HEK293 (cell line): ENCODE results near the gene MAP4K4.
"Not testable (repeated sequence)": the region's sequence is repeated elsewhere in the genome, so short reads cannot be mapped to it uniquely, and the experiment has no call there.

Experiments used
- CTCF ChIA-PET: fragments of 350-600 bp; formaldehyde crosslinking; extraction: SDS; loops from one replicate; lab custom pipeline; 2021; ENCODE audit warnings: antibody characterized with exemption; lab: Yijun Ruan, JAX
- POLR2A ChIA-PET: fragments of 300-600 bp; formaldehyde crosslinking; extraction: SDS; loops from one replicate; lab custom pipeline; 2020; ENCODE audit warnings: antibody characterized with exemption, inconsistent platforms; lab: Yijun Ruan, JAX
- H3K27ac ChIP-seq: fragments of 200-500 bp; sonication (Bioruptor generic); 2 replicates; pipeline ENCODE4 v1.5.1; 2014; ENCODE audit warnings: low read depth, low read length, control low read depth, inconsistent platforms; ENCODE audit errors: extremely low read depth
- H3K36me3 ChIP-seq, 2 experiments: fragments of 200-500 bp in 1 of 2; sonication (Bioruptor generic) in 1 of 2; 1 replicate in 1 of 2; 2 replicates in 1 of 2; pipeline ENCODE4 v1.5.1; 2014 to 2017; ENCODE audit warnings: inconsistent platforms in 2 of 2, low read length in 2 of 2; ENCODE audit not compliant: control insufficient read depth in 2 of 2, insufficient read depth in 1 of 2
- H3K4me1 ChIP-seq: fragments of 200-500 bp; sonication (Bioruptor generic); 2 replicates; pipeline ENCODE4 v1.5.1; 2014; ENCODE audit warnings: mild to moderate bottlenecking, low read length, inconsistent platforms; ENCODE audit not compliant: control insufficient read depth, insufficient read depth
- H3K4me3 ChIP-seq: 2 replicates; pipeline ENCODE4 v1.5.1; 2011; ENCODE audit warnings: low read depth, mild to moderate bottlenecking, control low read depth, low read length, moderate library complexity
- H3K9me3 ChIP-seq: fragments of 200-500 bp; sonication (Bioruptor generic); 2 replicates; pipeline ENCODE4 v1.5.1; 2014; ENCODE audit warnings: low read depth, low read length, inconsistent platforms; ENCODE audit not compliant: control insufficient read depth, insufficient read depth
- EGR2 ChIP-seq: fragments of 450-650 bp; formaldehyde crosslinking; IDR thresholded peaks from 2 replicates; pipeline ENCODE4 v1.5.1; 2016; ENCODE audit warnings: low read depth, missing biosample characterization, missing genetic modification characterization
- GFI1B ChIP-seq: fragments of 450-650 bp; formaldehyde crosslinking; IDR thresholded peaks from 2 replicates; pipeline ENCODE4 v1.5.1; 2016; ENCODE audit warnings: missing biosample characterization, missing genetic modification characterization
- SALL2 ChIP-seq: fragments of 450-650 bp; formaldehyde crosslinking; IDR thresholded peaks from 2 replicates; pipeline ENCODE4 v1.5.0; 2017; ENCODE audit warnings: missing biosample characterization, mild to moderate bottlenecking, missing genetic modification characterization, borderline replicate concordance
- SETDB1 ChIP-seq: IDR thresholded peaks from one replicate; pipeline ENCODE4 v1.6.1; 2017; ENCODE audit warnings: mild to moderate bottlenecking, low read length, moderate library complexity, mixed read lengths; ENCODE audit not compliant: insufficient read length
- TRIM28 ChIP-seq: IDR thresholded peaks from 2 replicates; pipeline ENCODE4 v1.6.1; 2011; ENCODE audit warnings: low read length, control low read depth, borderline replicate concordance
- YY1 ChIP-seq: fragments of 450-650 bp; formaldehyde crosslinking; IDR thresholded peaks from 2 replicates; pipeline ENCODE4 v1.5.1; 2018; ENCODE audit warnings: missing biosample characterization, missing genetic modification characterization
- ZBTB1 ChIP-seq: fragments of 450-650 bp; formaldehyde crosslinking; IDR thresholded peaks from 2 replicates; pipeline ENCODE4 v1.5.1; 2016; ENCODE audit warnings: missing biosample characterization, missing genetic modification characterization
- ZFHX2 ChIP-seq: fragments of 450-650 bp; formaldehyde crosslinking; conservative IDR thresholded peaks from 2 replicates; pipeline ENCODE4 v1.5.1; 2016; ENCODE audit warnings: missing biosample characterization, missing genetic modification characterization
- ZNF239 ChIP-seq: fragments of 450-650 bp; formaldehyde crosslinking; IDR thresholded peaks from 2 replicates; pipeline ENCODE4 v1.5.1; 2016; ENCODE audit warnings: missing biosample characterization, missing genetic modification characterization
- ZNF274 ChIP-seq, 2 experiments: fragments of 200-500 bp in 1 of 2; fragments of 450-650 bp in 1 of 2; sonication (Bioruptor generic) in 1 of 2; formaldehyde crosslinking in 1 of 2; IDR thresholded peaks; 2 replicates each; pipeline versions ENCODE4 v1.5.1 to v1.6.1; 2014 to 2016; ENCODE audit warnings: borderline replicate concordance in 1 of 2, inconsistent platforms in 1 of 2, low read length in 1 of 2, missing biosample characterization in 1 of 2, missing genetic modification characterization in 1 of 2
- ZNF544 ChIP-seq: fragments of 450-650 bp; formaldehyde crosslinking; IDR thresholded peaks from 2 replicates; pipeline ENCODE4 v1.5.0; 2017; ENCODE audit warnings: missing biosample characterization, missing genetic modification characterization
- ZNF600 ChIP-seq: fragments of 450-650 bp; formaldehyde crosslinking; IDR thresholded peaks from 2 replicates; pipeline ENCODE4 v1.5.1; 2016; ENCODE audit warnings: missing biosample characterization, missing genetic modification characterization
- ZNF768 ChIP-seq: fragments of 450-650 bp; formaldehyde crosslinking; IDR thresholded peaks from 2 replicates; pipeline ENCODE4 v1.5.1; 2018; ENCODE audit warnings: missing biosample characterization, mild to moderate bottlenecking, missing genetic modification characterization
- TF ChIP-seq, protein P1 (sequence below): fragments of 450-650 bp; formaldehyde crosslinking; IDR thresholded peaks from 2 replicates; pipeline ENCODE4 v1.5.1; 2017; ENCODE audit warnings: missing biosample characterization, missing genetic modification characterization
- TF ChIP-seq, protein P2 (sequence below): fragments of 450-650 bp; IDR thresholded peaks from 2 replicates; pipeline ENCODE4 v1.5.1; 2018; ENCODE audit warnings: missing biosample characterization, missing genetic modification characterization
- TF ChIP-seq, protein P3 (sequence below): fragments of 450-650 bp; formaldehyde crosslinking; IDR thresholded peaks from 2 replicates; pipeline ENCODE4 v1.5.1; 2016; ENCODE audit warnings: missing biosample characterization, missing genetic modification characterization

Gene MAP4K4

DNA sequence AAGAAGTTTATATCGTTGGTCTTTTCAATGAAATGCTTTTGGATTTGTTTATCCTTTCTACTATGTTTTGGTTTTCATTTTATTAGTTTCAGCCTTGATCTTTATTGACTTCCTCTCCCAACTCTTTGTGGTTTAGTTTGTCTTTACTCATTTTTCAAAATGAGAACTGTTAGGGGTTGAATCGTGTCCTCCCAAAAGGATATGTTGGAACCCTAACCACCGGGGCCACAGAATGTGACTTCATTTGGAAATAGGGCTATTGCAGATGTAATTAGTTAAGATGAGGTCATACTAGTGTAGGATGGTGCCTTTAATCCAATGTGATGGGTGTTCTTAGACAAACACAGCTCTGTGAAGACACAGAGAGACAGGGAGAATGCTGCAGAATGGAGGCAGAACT is 233.9 kb downstream of the MAP4K4 start:
- ChIA-PET POLR2A (no interaction called here), CTCF (no interaction called here)
- Histone ChIP-seq H3K27ac (no peak overlapping the region), H3K9me3 (no peaks in the 10 kb centered on the region), H3K4me3 (no peak overlapping the region), H3K4me1 (no peaks in the 10 kb centered on the region), H3K36me3 (no peaks in the 10 kb centered on the region)
- no peak for TF ChIP-seq EGR2 (tag by site-specific recombination)
- no peak for TF ChIP-seq ZNF239 (tag by site-specific recombination)
- no peak for TF ChIP-seq TRIM28
- no peak for TF ChIP-seq ZNF274 (IDR thresholded peaks at IDR 0.05; ENCODE audit: low read length)
- no peak for TF ChIP-seq ZNF274 (tag by site-specific recombination; IDR thresholded peaks at IDR 0.05; ENCODE audit: borderline replicate concordance)
- no peak for TF ChIP-seq ZBTB1 (tag by site-specific recombination)
- TF ChIP-seq, protein P1, sequence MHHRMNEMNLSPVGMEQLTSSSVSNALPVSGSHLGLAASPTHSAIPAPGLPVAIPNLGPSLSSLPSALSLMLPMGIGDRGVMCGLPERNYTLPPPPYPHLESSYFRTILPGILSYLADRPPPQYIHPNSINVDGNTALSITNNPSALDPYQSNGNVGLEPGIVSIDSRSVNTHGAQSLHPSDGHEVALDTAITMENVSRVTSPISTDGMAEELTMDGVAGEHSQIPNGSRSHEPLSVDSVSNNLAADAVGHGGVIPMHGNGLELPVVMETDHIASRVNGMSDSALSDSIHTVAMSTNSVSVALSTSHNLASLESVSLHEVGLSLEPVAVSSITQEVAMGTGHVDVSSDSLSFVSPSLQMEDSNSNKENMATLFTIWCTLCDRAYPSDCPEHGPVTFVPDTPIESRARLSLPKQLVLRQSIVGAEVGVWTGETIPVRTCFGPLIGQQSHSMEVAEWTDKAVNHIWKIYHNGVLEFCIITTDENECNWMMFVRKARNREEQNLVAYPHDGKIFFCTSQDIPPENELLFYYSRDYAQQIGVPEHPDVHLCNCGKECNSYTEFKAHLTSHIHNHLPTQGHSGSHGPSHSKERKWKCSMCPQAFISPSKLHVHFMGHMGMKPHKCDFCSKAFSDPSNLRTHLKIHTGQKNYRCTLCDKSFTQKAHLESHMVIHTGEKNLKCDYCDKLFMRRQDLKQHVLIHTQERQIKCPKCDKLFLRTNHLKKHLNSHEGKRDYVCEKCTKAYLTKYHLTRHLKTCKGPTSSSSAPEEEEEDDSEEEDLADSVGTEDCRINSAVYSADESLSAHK, result no peak
- no peak for TF ChIP-seq SALL2
- TF ChIP-seq, protein P2, sequence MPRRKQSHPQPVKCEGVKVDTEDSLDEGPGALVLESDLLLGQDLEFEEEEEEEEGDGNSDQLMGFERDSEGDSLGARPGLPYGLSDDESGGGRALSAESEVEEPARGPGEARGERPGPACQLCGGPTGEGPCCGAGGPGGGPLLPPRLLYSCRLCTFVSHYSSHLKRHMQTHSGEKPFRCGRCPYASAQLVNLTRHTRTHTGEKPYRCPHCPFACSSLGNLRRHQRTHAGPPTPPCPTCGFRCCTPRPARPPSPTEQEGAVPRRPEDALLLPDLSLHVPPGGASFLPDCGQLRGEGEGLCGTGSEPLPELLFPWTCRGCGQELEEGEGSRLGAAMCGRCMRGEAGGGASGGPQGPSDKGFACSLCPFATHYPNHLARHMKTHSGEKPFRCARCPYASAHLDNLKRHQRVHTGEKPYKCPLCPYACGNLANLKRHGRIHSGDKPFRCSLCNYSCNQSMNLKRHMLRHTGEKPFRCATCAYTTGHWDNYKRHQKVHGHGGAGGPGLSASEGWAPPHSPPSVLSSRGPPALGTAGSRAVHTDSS (tag by site-specific recombination), result no peak
- TF ChIP-seq GFI1B (tag by site-specific recombination), result no peak
- TF ChIP-seq, protein P3, sequence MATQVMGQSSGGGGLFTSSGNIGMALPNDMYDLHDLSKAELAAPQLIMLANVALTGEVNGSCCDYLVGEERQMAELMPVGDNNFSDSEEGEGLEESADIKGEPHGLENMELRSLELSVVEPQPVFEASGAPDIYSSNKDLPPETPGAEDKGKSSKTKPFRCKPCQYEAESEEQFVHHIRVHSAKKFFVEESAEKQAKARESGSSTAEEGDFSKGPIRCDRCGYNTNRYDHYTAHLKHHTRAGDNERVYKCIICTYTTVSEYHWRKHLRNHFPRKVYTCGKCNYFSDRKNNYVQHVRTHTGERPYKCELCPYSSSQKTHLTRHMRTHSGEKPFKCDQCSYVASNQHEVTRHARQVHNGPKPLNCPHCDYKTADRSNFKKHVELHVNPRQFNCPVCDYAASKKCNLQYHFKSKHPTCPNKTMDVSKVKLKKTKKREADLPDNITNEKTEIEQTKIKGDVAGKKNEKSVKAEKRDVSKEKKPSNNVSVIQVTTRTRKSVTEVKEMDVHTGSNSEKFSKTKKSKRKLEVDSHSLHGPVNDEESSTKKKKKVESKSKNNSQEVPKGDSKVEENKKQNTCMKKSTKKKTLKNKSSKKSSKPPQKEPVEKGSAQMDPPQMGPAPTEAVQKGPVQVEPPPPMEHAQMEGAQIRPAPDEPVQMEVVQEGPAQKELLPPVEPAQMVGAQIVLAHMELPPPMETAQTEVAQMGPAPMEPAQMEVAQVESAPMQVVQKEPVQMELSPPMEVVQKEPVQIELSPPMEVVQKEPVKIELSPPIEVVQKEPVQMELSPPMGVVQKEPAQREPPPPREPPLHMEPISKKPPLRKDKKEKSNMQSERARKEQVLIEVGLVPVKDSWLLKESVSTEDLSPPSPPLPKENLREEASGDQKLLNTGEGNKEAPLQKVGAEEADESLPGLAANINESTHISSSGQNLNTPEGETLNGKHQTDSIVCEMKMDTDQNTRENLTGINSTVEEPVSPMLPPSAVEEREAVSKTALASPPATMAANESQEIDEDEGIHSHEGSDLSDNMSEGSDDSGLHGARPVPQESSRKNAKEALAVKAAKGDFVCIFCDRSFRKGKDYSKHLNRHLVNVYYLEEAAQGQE (tag by site-specific recombination), result no peak
- TF ChIP-seq YY1, result no peak
- TF ChIP-seq ZNF600 (tag by site-specific recombination), result no peak
- no peak for TF ChIP-seq ZNF544 (tag by site-specific recombination)
- no peak for TF ChIP-seq ZNF768 (tag by site-specific recombination)
- no peak for TF ChIP-seq ZFHX2 (tag by site-specific recombination)

DNA sequence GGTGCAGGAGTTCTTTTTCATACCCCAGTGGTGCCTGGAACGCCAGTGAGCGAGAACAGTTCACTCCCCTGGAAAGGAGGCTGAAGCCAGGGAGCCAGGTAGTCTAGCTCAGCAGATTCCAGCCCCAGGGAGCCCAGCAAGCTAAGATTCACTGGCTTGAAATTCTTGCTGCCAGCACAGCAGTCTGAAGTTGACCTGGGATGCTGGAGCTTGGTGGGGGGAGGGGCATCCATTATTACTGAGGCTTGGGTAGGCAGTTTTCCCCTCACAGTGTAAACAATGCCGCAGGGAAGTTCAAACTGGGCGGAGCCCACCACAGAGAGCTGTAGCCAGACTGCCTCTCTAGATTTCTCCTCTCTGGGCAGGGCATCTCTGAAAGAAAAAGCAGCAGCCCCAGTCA is 238.3 kb downstream of the MAP4K4 start:
- not testable (repeated sequence) for H3K9me3 ChIP-seq
- POLR2A ChIA-PET, result interaction anchor here (0.8 kb wide), 1 partner anchor 190 kb away, joined by 3 read pairs; no protein-coding TSS in a partner anchor

More for the DNA sequence above, 238.3 kb downstream of the MAP4K4 start:
- H3K36me3 ChIP-seq, H3K27ac ChIP-seq, H3K4me1 ChIP-seq, H3K4me3 ChIP-seq: not testable (repeated sequence)
- peak; percentile 30 for TF ChIP-seq SETDB1
- CTCF ChIA-PET, result interaction anchor here (0.6 kb wide), 1 partner anchor 305 kb away, joined by 3 read pairs; no protein-coding TSS in a partner anchor
